K562 (cell line): Measurements from ENCODE around the gene IQUB. TPM values are rescaled to one million over a fixed set of nuclear protein-coding genes. Genes with fewer than 3 reads are reported as not detected.

ENCODE experiments used
- C11orf30 ChIP-seq: fragments of 450-650 bp; IDR thresholded peaks from 2 replicates; pipeline ENCODE4 v1.6.1; 2016; ENCODE audit warnings: low read depth, mild to moderate bottlenecking
- CHD2 ChIP-seq: IDR thresholded peaks from 2 replicates; pipeline ENCODE4 v1.6.1; 2011; ENCODE audit warnings: low read depth, low read length
- CLOCK ChIP-seq: fragments of 250-450 bp; sonication (Bioruptor Pico); IDR thresholded peaks from 2 replicates; pipeline ENCODE4 v1.4.0; 2020; ENCODE audit warnings: mild to moderate bottlenecking, moderate library complexity, borderline replicate concordance
- COPS2 ChIP-seq: fragments of 450-650 bp; conservative IDR thresholded peaks from 2 replicates; pipeline ENCODE4 v1.6.1; 2016; ENCODE audit warnings: mild to moderate bottlenecking, moderate library complexity
- ELF4 ChIP-seq: fragments of 450-650 bp; formaldehyde crosslinking; IDR thresholded peaks from 2 replicates; pipeline ENCODE4 v1.4.0; 2022; ENCODE audit warnings: missing genetic modification characterization
- ESRRA ChIP-seq: fragments of 450-650 bp; IDR thresholded peaks from 2 replicates; pipeline ENCODE4 v1.6.1; 2014; ENCODE audit warnings: low read depth, mild to moderate bottlenecking, moderate library complexity, borderline replicate concordance
- FOXK2 ChIP-seq, 2 experiments: fragments of 450-650 bp; IDR thresholded peaks in 1 of 2; conservative IDR thresholded peaks in 1 of 2; 2 replicates each; pipeline ENCODE4 v1.6.1; 2016; ENCODE audit warnings: low read depth in 2 of 2, mild to moderate bottlenecking in 1 of 2
- KAT7 ChIP-seq: sonication (generic); formaldehyde crosslinking; IDR thresholded peaks from 2 replicates; pipeline ENCODE4 v1.8.0; 2022; ENCODE audit warnings: missing genetic modification reagents, mild to moderate bottlenecking, borderline replicate concordance
- KDM1A ChIP-seq, 2 experiments: fragments of 450-650 bp; IDR thresholded peaks; 2 replicates each; pipeline ENCODE4 v1.6.1; 2016; ENCODE audit warnings: mild to moderate bottlenecking in 2 of 2
- MCM2 ChIP-seq: fragments of 450-650 bp; IDR thresholded peaks from 2 replicates; pipeline ENCODE4 v1.6.1; 2017; ENCODE audit warnings: low read depth, mild to moderate bottlenecking
- MEIS2 ChIP-seq: fragments of 450-650 bp; IDR thresholded peaks from 2 replicates; pipeline ENCODE4 v1.6.1; 2014; ENCODE audit warnings: mild to moderate bottlenecking; ENCODE audit not compliant: partially characterized antibody
- MITF ChIP-seq: IDR thresholded peaks from 2 replicates; pipeline ENCODE4 v1.6.1; 2014; ENCODE audit warnings: antibody characterized with exemption
- RBM17 ChIP-seq: fragments of 200-400 bp; formaldehyde crosslinking; IDR thresholded peaks from 2 replicates; pipeline ENCODE4 v1.6.1; 2017; ENCODE audit warnings: low read depth, mild to moderate bottlenecking, low read length, borderline replicate concordance
- SETDB1 ChIP-seq: IDR thresholded peaks from one replicate; pipeline ENCODE4 v1.6.1; 2012; ENCODE audit warnings: low read length, control low read depth, inconsistent platforms
- TCF3 ChIP-seq: sonication (generic); formaldehyde crosslinking; IDR thresholded peaks from 2 replicates; pipeline ENCODE4 v1.4.0; 2020; ENCODE audit warnings: mild to moderate bottlenecking, missing genetic modification reagents
- ZBTB33 ChIP-seq: sonication (generic); formaldehyde crosslinking; IDR thresholded peaks from 2 replicates; pipeline ENCODE4 v1.8.1; 2023; ENCODE audit warnings: mild to moderate bottlenecking, missing genetic modification reagents
- ZBTB43 ChIP-seq: sonication (generic); formaldehyde crosslinking; IDR thresholded peaks from 2 replicates; pipeline ENCODE4 v1.8.0; 2023; ENCODE audit warnings: mild to moderate bottlenecking, missing genetic modification reagents
- ZBTB8A ChIP-seq: fragments of 450-650 bp; IDR thresholded peaks from 2 replicates; pipeline ENCODE4 v1.6.1; 2018; ENCODE audit warnings: mild to moderate bottlenecking, moderate library complexity; ENCODE audit not compliant: partially characterized antibody
- ZNF140 ChIP-seq: fragments of 250-450 bp; sonication (Bioruptor Pico); IDR thresholded peaks from 2 replicates; pipeline ENCODE4 v1.8.0; 2021; ENCODE audit warnings: moderate library complexity, mild to moderate bottlenecking, inconsistent platforms
- ZNF511 ChIP-seq: sonication (generic); formaldehyde crosslinking; IDR thresholded peaks from 2 replicates; pipeline ENCODE4 v1.8.0; 2022; ENCODE audit warnings: mild to moderate bottlenecking, missing genetic modification reagents
- ZNF785 ChIP-seq: fragments of 250-450 bp; sonication (Bioruptor Pico); IDR thresholded peaks from 2 replicates; pipeline ENCODE4 v1.4.0; 2020; ENCODE audit warnings: mild to moderate bottlenecking
- ZNF79 ChIP-seq: fragments of 250-450 bp; sonication (Bioruptor Pico); IDR thresholded peaks from 2 replicates; pipeline ENCODE4 v1.4.0; 2020; ENCODE audit warnings: low read depth, mild to moderate bottlenecking, moderate library complexity
- polyA plus RNA-seq, 8 experiments: library from polyadenylated mRNA; depleted of rRNA in 4 of 8; stranded (reverse) in 5 of 8; unstranded in 3 of 8; fragments of >200 nt; fragmentation: Nextera tagmentation in 2 of 8; fragmentation: Illumina TruSeq in 1 of 8; extraction: Ambion mirVana in 2 of 8; extraction: Trizol in 1 of 8; gene quantifications; 2 replicates each; pipeline versions ENCODE4 v1.2.1 to v1.2.3, GENCODE V29; 2011 to 2014; ENCODE audit warnings: inconsistent platforms in 1 of 8, missing spikeins in 1 of 8
- total RNA-seq, 7 experiments: library from RNA; depleted of rRNA in 6 of 7; stranded (reverse); fragments of >200 nt in 6 of 7; fragmentation: Illumina TruSeq in 2 of 7; extraction: Trizol in 2 of 7; gene quantifications; 2 replicates each; pipeline versions ENCODE4 v1.2.1 to v1.2.3, GENCODE V29; 2011 to 2021; ENCODE audit warnings: low replicate concordance in 1 of 7

IQUB gene
- total and polyA plus RNA-seq, 9 of the 15 experiments (the other 6 are each of a cell fraction or from before 2014, with no cell fraction given): 0.62 to 2.6 (median 1.4) TPM

GRCh38 chr7:123538189-123538714, 3.9 kb upstream of the IQUB start (continued):
- TF ChIP-seq MITF (no peak), ZNF140 (CRISPR knock-in tag) (no peak), KAT7 (no peak), MCM2 (no peak), FOXK2 (conservative IDR thresholded peaks at IDR 0.05 in 1 of 2, IDR thresholded peaks at IDR 0.05 in 1 of 2; ENCODE audit: low read depth in 2 of 2) (no peak; a peak in 1 of 4 replicates), RBM17 (no peak), ZNF785 (CRISPR knock-in tag) (no peak), ZBTB33 (CRISPR knock-in tag) (no peak), ZBTB8A (no peak), ELF4 (CRISPR knock-in tag) (no peak), KDM1A (IDR thresholded peaks at IDR 0.05) (peak; percentile 100), CLOCK (CRISPR knock-in tag) (no peak), C11orf30 (peak; percentile 95), ZBTB43 (CRISPR knock-in tag) (no peak), ESRRA (no peak), MEIS2 (peak; percentile 99), TCF3 (CRISPR knock-in tag) (peak; percentile 48), CHD2 (no peak), COPS2 (no peak), ZNF511 (CRISPR knock-in tag) (no peak), SETDB1 (no peak), ZNF79 (CRISPR knock-in tag) (no peak)
